Right renal cortex interstitium (tissue), 3 donors: Measurements from ENCODE around the gene SLC24A1. TPM values are rescaled to one million over a fixed set of nuclear protein-coding genes. Genes with fewer than 3 reads are reported as not detected.

Experiments
- DNase-seq, 3 donors: peaks; one replicate each; pipeline ENCODE4 v3.0.0-alpha.2; 2013; ENCODE audit warnings: low read depth in 3 of 3, low spot score in 2 of 3
- polyA plus RNA-seq, 3 donors: library from polyadenylated mRNA; unstranded; fragments of 120-200 nt; gene quantifications; one replicate each; pipeline ENCODE4 v1.2.1, GENCODE V29; 2013; ENCODE audit not compliant: insufficient read length in 3 of 3

Gene SLC24A1
- polyA plus RNA-seq, 3 donors = 20.5 to 23.1 (median 21.2) TPM

DNA sequence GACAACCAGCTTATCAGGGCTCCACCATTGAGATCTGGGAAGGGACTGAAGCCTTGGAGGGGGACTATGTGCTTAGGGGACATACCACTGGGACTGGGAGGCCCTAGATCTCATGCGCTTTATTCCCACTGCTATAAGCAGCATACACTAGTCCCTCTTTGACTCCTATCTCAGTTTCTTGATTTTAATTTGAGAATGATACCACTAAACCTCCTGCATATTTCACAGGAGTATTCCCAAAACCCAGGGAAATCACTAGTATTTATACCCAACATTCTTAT, 29.2 kb downstream of the SLC24A1 start:
- DNase-seq = no peak

DNA sequence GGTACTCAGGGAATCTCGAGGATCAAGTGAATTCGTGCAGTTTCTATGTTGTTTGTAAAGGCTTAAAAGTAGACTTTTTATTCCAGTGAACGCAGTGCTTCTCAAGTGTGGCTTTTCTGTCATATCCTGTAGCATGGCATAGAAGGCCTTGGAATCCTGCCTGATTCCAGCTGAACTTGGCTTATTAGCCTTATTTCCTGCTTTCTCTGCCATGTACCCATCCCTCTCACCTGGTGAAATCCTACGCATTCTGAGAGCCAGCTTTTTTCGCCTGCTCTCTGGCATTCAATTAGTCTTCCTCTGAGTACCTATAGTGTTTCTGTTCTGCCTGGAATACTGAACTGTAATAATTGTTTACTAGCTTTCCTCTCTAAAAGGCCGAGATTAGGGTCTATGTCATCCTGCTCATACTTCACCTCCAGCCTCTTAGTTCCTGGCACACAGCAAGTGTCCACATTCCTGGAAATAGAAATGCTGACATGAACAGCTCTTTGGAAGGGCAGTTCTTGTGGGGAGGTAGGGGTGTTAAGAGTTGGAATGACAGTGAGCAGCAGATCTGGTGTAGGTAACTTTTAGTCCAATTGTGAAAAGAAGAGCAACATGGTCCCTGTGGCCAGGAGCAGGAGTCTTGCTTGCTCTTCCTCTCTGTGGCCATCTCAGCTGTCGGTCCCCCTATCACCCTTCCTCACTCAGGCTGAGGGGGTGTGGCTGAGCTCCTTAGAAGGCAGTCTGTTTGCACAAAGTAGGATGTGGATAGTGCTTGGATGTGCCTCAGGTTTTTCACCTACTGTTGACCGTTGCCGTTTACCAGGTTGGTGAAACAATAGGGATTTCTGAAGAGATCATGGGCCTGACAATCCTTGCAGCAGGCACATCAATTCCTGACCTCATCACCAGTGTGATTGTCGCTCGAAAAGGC, 30.4 kb downstream of the SLC24A1 start:
- DNase-seq = no peak

DNA sequence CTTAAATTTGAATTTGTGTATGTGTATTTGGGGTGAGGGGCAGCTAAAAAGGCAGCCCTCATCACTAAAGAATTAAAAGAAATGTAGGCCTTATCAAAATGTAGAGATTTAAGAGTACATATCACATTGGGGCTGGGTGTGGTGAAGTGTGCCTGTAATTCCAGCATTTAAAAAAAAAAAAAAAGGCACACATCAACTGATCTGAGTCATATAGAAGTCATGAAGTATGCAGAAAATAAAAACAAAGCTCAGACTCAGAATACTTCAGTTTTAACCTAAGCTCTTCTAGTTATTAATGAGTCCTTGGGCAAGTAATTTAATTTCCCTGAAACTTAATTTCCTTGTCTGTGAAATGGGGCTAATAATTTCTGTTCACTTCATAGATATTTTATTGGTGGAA, 31.6 kb downstream of the SLC24A1 start:
- no peak for DNase-seq

DNA sequence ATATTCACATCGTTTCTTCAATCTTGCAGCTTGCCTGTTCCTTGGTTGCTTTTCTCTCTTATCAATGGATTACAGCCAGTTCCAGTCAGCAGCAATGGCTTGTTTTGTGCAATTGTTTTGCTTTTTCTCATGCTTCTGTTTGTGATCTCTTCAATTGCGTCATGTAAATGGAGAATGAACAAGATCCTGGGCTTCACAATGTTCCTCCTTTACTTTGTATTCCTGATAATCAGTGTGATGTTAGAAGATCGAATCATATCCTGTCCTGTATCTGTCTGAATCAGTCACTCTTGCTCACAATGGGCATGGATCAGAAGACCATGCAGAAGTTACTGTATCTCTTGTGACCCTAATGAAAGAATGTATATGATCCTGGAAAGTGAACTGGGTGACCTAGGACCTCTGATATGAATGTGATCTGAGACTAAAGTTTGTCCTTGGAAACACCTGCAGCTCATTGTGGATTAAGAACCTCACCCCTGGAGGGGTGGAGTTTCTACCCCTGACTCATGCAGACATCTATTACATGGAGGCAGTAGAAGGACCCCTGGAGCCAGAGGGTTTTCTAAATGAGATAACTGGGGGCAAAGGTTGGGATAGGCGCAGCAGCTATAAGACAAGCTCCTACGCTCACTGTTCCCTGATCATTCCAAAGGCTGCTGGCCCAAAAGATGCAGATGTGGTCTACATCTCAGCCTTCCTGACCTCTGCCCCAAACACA, 32.2 kb downstream of the SLC24A1 start:
- DNase-seq = no peak

DNA sequence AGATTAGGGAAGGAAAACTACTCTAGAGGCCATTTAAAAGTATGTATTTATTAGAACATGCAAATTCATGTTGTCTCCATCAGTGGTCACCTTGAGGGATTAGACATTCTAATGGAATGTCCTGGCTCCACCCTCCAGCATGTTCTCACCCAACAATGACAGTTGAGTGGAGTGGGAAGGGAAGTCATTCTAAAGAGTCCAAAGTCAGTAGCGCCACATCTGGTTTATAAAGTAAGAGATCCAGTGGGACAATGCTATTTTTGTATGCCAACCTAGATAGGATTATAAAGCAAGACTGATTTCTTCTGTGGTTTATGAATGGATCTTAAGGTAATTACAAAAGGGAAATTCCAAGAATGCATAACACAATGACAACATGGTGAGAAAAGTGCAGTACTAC, 33.3 kb downstream of the SLC24A1 start:
- no peak for DNase-seq

DNA sequence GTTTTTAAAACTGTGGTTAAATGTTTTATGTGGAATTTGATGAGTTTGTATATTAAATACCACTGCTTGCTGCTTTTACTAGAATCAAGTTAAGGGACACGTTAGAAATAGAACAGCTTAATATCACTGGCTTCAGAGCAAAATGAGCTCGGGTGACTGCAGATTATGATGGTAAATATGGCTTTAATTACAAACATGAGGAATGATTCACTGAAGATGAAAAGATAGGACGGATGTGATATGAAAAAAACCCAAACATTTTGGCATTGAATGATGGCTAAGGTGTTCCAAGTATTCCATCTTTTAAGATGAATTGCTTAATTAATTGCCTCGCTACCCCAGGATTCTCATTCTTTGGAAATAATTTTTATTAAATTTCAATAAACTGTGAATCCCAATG, 33.7 kb downstream of the SLC24A1 start:
- no peak for DNase-seq

DNA sequence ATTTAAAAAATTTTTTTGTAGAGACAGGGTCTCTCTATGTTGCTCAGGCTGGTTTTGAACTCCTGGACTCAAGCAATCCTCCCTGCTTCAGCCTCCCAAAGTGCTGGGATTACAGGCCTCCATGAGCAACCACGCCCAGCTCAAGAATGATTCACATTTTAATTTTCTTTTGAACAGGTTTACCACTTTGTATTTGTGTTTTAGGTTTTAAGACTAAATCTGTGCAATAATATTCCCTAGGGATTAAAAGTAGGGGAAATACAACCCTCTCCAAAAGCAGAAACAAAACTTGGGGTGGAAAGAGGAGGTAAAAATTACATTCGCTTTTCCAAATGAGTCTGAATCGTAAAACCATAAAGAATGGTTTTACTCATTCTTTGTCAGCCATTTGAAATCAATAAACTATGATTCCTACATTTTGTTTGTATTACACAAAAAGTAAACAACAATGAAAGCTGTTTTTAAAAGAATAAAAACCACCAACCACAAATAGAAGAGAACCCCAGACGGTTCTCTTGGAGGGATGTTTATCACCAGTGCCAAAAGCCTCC, 37.8 kb downstream of the SLC24A1 start:
- no peak for DNase-seq

DNA sequence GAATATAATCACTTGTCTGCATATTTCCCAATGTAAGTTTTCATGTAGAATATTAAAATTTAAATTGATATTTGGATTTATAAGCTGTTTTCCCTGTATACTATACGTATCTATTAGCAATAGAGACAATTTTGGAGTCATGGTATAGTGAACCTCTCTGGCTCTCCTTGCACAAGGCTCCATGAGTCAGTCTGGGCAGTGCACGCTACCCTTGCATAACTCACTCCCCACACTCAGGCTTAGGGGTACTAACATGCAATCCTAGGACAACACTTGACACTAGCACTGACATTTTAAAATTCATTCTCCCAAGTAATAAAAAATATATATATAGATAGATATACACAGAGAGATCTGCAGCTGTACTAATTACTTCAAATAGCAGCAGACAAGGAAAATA, 39.2 kb downstream of the SLC24A1 start:
- DNase-seq = no peak

DNA sequence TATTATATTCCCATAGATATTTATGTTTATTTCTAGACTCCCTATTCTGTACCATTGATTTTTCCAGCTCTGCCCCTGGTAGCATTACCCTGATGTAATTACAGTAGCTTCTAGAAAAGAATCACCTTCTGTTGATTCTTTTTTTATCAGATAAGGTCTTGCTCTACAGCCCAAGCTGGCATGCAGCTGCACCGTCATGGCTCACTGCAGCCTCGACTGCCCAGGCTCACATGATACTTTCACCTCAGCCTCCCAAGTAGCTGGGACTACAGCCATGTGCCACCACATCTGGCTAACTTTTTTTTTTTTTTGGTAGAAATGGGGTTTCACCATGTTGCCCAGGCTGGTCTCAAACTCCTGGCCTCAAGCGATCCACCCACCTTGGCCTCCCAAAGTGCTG, 41.8 kb downstream of the SLC24A1 start:
- peak in 1 of 3 donors; percentile 4 for DNase-seq

DNA sequence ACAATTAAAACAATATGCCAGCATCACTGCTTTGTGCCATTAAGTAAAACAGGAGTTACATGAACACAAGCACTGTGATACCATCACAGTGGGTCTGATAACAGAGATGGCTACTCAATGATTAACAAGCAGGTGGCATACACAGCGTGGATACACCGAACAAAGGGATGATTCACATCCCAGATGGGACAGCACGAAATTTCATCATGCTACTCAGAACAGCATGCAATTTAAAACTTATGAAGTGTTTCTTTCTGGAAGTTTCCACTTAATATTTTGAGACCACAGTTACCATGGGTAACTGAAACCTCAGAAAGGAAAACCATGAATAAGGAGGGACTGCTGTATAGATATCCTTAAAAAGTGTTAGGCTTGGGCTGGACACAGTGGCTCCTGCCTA, 44.5 kb downstream of the SLC24A1 start:
- DNase-seq = no peak

DNA sequence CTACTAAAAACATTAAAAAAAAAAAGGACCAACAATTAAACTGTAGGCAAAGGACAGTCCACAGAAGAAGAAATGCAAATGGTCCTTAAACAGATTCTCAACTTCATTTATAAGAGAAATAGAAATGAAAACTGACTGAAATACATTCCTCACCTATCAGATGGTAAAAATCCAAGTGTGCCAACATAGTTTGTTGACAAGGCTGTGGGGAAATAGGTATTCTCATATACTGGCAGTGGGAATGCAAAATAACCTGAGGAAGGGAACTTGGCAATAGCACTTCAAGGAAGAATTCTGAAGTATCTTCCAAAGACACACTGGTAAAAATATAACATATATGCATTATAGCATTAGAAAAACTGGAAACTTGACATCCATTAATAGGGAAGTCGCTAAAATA, 53.8 kb downstream of the SLC24A1 start:
- no peak for DNase-seq

DNA sequence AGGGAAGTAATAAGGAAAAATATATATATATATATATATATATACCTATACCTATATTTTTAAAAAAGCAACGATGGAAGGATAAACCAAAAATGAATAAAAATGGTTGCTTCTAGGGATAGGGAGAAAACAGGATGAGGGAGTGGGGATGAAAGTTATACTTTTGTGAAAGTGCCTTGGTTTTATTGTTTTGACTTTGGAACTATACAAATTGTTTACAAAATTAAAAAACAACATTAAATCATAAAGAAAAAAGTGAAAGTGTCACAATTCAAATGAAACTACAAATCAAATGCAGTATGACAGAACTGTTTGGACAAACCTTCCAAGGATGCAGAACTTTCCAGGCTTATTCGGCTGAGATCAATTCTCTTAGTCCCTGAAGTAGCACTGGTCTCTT, 54.4 kb downstream of the SLC24A1 start:
- no peak for DNase-seq

DNA sequence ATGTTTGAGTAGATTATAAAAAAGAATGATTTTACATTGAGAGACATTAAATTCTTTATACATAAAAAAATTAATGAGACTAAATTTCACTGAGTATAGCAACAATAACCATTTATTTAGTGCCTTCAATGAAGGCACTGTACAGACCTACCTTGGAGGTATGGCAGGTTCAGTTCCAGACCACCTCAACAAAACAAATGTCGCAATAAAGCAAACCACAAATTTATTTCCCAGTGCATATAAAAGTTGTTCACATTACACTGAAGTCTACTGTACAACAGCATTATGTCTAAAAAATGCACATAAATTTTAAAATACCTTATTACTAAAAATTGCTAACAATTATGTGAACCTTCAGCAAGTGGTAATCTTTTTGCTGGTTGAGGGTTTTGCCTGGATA, 58.8 kb downstream of the SLC24A1 start:
- no peak for DNase-seq

DNA sequence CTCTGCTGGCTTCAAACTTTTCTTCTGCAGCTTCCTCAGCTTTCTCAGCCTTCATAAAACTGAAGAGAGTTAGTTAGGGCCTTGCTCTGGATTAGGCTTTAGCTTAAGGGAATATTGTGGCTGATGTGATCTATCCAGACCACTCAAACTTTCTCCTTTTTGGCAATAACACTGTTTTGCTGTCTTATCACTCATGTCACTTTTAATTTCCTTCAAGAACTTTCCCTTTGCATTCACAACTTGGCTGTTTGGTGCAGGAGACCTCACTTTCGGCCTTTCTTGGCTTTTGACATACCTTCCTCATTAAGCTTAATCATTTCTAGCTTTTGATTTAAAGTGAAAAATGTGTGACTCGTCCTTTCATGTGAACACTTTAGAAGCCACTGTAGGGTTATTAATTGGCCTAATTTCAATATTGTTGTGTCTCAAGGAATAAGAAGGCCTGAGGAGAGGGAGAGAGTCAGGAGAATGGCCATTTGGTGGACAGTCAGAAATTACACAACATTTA, 60.7 kb downstream of the SLC24A1 start:
- DNase-seq = no peak

DNA sequence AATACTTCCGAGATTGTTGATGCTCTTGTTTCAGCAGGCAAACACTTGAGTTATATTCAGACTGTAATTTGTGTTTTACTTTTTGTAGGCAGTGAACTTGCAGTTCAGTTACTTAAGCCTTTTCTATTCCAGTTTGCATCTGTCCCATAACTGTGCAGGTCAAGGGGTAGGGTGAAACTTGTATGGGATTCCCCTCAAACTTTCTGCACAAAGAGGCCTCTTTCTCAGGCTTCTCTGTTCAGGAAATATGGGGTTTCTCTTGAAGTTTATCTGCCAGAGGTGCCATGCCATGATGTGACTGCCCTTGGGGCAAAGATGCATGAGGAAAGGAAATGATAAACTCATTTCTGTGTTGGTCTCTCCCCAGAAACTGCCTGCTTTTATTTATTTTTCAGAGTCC, 66.7 kb downstream of the SLC24A1 start:
- DNase-seq = no peak

DNA sequence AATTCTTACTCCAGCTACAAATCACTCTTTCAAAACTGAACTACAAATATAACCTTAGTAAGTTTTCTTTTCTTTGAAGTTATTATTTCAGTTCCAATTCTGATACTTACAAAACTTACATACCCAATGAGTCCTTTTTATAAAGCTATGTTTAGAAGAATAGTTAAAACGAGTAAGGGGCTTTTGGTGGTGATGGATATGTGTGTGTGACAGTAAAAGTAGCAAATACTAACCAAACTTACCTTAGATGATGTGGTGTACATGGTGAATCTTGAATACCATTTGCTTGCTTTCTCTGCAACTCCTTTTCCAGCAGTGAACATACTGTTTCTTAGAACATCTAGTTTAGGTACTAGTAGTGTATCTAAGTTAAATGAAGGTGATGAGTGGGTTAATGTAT, 68.4 kb downstream of the SLC24A1 start:
- no peak for DNase-seq

DNA sequence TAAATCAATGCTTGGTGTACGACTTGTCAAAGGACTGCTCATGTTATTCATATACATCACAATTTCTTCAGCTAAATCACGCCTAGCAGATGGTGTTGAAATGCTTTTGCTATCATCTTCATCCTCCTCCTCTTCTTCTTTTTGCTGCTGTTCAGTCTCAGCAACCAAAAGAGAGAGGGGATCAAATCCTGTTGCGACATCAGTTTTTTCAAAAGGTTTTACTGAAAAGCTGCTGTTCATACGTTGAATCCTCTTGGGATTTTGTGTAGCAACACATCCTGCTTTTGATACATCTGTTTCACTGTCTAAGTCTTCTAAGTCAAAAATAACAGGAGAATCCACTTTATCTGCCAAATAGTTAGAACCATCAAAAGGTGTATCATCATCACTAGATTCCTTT, 69.0 kb downstream of the SLC24A1 start:
- DNase-seq = no peak

DNA sequence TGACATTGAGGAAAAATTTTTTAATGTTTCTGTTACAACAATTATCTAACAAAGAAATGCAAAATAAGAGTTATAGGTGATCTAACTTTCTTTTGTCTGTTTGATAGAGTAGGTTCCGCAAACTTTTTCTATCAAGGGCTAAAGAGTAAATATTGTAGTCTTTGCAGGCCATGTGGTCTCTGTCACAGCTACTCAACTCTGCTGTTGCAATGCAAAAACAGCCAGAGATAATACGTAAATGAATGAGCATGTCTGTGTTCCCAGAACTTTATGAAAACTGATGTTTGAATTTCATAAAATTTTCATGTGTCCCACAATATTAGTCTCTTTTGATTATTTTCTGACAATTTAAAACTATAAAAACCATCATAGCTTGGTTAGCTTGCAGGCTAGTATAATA, 73.3 kb downstream of the SLC24A1 start:
- DNase-seq = no peak
